HEK293T (cell line): Measurements from ENCODE around the gene SNRNP27.

Source experiments
- CTCF ChIA-PET: fragments of 350-600 bp; formaldehyde crosslinking; extraction: SDS; loops from one replicate; lab custom pipeline; 2021; ENCODE audit warnings: antibody characterized with exemption, inconsistent platforms; lab: Yijun Ruan, JAX
- POLR2A ChIA-PET: fragments of 350-600 bp; formaldehyde crosslinking; extraction: SDS; loops from one replicate; lab custom pipeline; 2020; ENCODE audit warnings: antibody characterized with exemption, inconsistent platforms; lab: Yijun Ruan, JAX
- DNase-seq: peaks from one replicate; pipeline ENCODE4 v3.0.0; 2012; ENCODE audit warnings: mixed read lengths; ENCODE audit errors: extremely low spot score
- ARNT ChIP-seq: fragments of 450-650 bp; IDR thresholded peaks from 2 replicates; pipeline ENCODE4 v1.6.1; 2017; ENCODE audit warnings: mild to moderate bottlenecking
- BHLHE40 ChIP-seq: fragments of 450-650 bp; IDR thresholded peaks from 2 replicates; pipeline ENCODE4 v1.6.1; 2016; ENCODE audit warnings: mild to moderate bottlenecking, moderate library complexity, borderline replicate concordance
- CTBP1 ChIP-seq: fragments of 450-650 bp; IDR thresholded peaks from 2 replicates; pipeline ENCODE4 v1.6.1; 2016; ENCODE audit warnings: borderline replicate concordance
- ELF4 ChIP-seq: fragments of 450-650 bp; IDR thresholded peaks from 2 replicates; pipeline ENCODE4 v1.6.1; 2017; ENCODE audit warnings: antibody characterized with exemption
- FOXA1 ChIP-seq: fragments of 450-650 bp; IDR thresholded peaks from 2 replicates; pipeline ENCODE4 v1.6.1; 2016; ENCODE audit warnings: mild to moderate bottlenecking
- FOXK2 ChIP-seq: fragments of 450-650 bp; IDR thresholded peaks from 2 replicates; pipeline ENCODE4 v1.6.1; 2016; ENCODE audit warnings: mild to moderate bottlenecking
- FOXM1 ChIP-seq: fragments of 450-650 bp; IDR thresholded peaks from 2 replicates; pipeline ENCODE4 v1.6.1; 2017; ENCODE audit warnings: mild to moderate bottlenecking, borderline replicate concordance
- HDGF ChIP-seq: fragments of 450-650 bp; IDR thresholded peaks from 2 replicates; pipeline ENCODE4 v1.6.1; 2017; ENCODE audit warnings: antibody characterized with exemption, borderline replicate concordance
- L3MBTL2 ChIP-seq: fragments of 450-650 bp; conservative IDR thresholded peaks from 2 replicates; pipeline ENCODE4 v1.6.1; 2016; ENCODE audit warnings: mild to moderate bottlenecking
- LEF1 ChIP-seq: fragments of 450-650 bp; IDR thresholded peaks from 2 replicates; pipeline ENCODE4 v1.6.1; 2017; ENCODE audit warnings: mild to moderate bottlenecking, borderline replicate concordance
- NFRKB ChIP-seq: fragments of 450-650 bp; IDR thresholded peaks from 2 replicates; pipeline ENCODE4 v1.6.1; 2016; ENCODE audit warnings: mild to moderate bottlenecking, moderate library complexity
- SP1 ChIP-seq: fragments of 450-650 bp; IDR thresholded peaks from 2 replicates; pipeline ENCODE4 v1.6.1; 2017
- SUZ12 ChIP-seq: fragments of 450-650 bp; IDR thresholded peaks from 2 replicates; pipeline ENCODE4 v1.6.1; 2016; ENCODE audit warnings: mild to moderate bottlenecking
- ZNF384 ChIP-seq: fragments of 450-650 bp; IDR thresholded peaks from 2 replicates; pipeline ENCODE4 v1.6.1; 2016
- TF ChIP-seq, protein P1 (sequence below): fragments of 450-650 bp; IDR thresholded peaks from 2 replicates; pipeline ENCODE4 v1.6.1; 2016

Gene SNRNP27

DNA sequence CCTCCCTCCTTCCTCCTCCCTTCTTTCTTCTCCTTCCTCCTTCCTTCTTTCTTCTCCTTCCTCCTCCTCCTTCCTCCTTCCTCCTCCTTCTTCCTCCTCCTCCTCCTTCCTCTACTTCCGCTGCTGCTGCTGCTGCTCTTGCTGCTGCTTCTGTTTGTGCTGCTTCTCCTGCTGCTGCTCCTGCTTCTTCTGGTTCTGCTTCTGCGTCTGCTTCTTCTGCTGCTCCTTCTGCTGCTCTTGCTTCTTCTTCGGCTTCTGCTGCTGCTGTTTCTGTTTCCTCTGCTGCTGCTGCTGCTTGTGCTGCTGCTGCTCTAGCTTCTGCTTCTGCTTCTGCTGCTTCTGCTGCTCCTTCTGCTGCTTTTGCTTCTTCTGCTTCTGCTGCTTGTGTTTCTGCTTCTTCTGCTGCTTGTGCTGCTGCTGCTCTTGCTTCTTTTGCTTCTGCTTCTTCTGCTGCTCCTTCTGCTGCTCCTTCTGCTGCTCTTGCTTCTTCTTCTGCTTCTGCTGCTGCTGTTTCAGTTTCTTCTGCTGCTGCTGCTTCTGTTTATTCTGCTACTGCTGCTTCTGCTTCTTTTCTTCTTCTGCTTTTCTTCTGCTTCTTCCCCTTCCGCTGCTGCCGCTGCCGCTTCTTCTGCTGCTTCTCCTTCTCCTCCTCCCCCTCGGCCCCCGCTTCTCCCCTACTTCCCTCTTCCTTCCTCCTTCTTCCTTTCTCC lies 8.6 kb downstream of the SNRNP27 start:
- ChIA-PET POLR2A (interaction anchor here (1.4 kb wide), 2 partner anchors 12 to 391 kb away, joined by 3 to 4 read pairs; partner anchors contain the start of genes MXD1 and SNRPG), CTCF (no interaction called here)
- TF ChIP-seq ZNF384 = no peak
- TF ChIP-seq CTBP1 = no peak
- TF ChIP-seq FOXK2 = no peak
- no peak for TF ChIP-seq LEF1
- TF ChIP-seq HDGF = no peak
- no peak for TF ChIP-seq ELF4
- no peak for TF ChIP-seq SP1
- TF ChIP-seq, protein P1, sequence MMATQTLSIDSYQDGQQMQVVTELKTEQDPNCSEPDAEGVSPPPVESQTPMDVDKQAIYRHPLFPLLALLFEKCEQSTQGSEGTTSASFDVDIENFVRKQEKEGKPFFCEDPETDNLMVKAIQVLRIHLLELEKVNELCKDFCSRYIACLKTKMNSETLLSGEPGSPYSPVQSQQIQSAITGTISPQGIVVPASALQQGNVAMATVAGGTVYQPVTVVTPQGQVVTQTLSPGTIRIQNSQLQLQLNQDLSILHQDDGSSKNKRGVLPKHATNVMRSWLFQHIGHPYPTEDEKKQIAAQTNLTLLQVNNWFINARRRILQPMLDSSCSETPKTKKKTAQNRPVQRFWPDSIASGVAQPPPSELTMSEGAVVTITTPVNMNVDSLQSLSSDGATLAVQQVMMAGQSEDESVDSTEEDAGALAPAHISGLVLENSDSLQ = no peak
- no peak for TF ChIP-seq FOXM1
- no peak for DNase-seq

DNA sequence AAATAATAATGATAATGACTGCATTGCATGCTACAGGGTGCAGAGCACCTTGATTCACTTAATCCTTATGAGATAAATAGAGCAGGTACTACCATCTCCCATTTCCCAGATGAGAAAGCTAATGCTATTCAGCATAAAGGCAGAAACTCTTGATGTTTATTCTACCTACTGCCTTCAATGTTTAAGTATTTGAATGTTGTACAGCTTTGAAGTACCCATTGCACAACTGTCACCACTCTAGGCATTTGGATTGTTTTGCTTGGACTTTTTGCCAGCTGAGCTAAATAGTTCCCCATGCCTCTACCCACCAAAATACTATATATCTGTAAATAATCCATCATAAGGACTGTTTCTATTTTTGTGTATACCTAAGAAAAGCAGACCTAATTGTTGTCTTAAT lies 13.5 kb downstream of the SNRNP27 start:
- POLR2A ChIA-PET = interaction anchor here (1.5 kb wide), 1 partner anchor 386 kb away, joined by 5 read pairs; the partner anchor contains the start of gene SNRPG
- TF ChIP-seq CTBP1 = no peak
- no peak for TF ChIP-seq FOXM1
- no peak for TF ChIP-seq SUZ12
- no peak for TF ChIP-seq ARNT
- no peak for TF ChIP-seq BHLHE40
- no peak for TF ChIP-seq LEF1
- no peak for TF ChIP-seq ZNF384
- no peak for TF ChIP-seq FOXA1
- no peak for DNase-seq
- CTCF ChIA-PET = no interaction called here

DNA sequence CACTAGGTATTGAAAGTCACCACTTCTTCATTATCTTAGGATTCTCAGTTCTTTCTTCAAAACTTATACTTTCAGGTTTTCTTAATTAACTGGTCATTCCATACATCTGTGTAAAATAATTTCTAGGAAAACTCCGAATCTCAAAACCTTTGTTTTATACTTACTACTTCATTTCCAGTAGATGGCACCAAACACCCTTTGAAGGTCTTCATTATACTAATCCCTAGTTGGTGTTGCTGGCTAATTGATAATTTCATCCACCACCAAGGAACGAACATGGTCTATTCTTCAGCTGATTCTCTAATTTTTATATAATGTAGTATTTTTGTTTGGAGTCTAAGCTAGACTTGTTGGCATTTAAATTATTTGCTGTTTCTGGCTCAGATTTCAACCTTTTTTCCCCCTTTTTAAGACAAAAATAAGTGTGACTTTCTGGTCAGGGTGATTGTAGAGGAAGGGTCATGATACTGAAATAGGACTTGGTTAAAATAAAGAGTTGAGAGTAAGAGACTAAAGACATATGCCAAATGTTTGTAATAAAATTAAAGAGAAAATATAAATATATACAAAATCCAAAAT lies 18.3 kb downstream of the SNRNP27 start:
- CTCF ChIA-PET = interaction anchor here (0.6 to 1.8 kb wide), 5 partner anchors 75 to 353 kb away, joined by 3 to 5 read pairs (median 4); no protein-coding TSS in a partner anchor
- POLR2A ChIA-PET = interaction anchor here (1.0 to 4.7 kb wide), 3 partner anchors 175 to 381 kb away, joined by 3 to 62 read pairs (median 18); partner anchors contain the start of genes PCBP1 and SNRPG
- TF ChIP-seq BHLHE40 = no peak
- TF ChIP-seq ELF4 = no peak
- TF ChIP-seq FOXK2 = no peak
- no peak for TF ChIP-seq CTBP1
- no peak for TF ChIP-seq NFRKB
- TF ChIP-seq HDGF = no peak
- TF ChIP-seq LEF1 = no peak
- peak; percentile 14 for DNase-seq

DNA sequence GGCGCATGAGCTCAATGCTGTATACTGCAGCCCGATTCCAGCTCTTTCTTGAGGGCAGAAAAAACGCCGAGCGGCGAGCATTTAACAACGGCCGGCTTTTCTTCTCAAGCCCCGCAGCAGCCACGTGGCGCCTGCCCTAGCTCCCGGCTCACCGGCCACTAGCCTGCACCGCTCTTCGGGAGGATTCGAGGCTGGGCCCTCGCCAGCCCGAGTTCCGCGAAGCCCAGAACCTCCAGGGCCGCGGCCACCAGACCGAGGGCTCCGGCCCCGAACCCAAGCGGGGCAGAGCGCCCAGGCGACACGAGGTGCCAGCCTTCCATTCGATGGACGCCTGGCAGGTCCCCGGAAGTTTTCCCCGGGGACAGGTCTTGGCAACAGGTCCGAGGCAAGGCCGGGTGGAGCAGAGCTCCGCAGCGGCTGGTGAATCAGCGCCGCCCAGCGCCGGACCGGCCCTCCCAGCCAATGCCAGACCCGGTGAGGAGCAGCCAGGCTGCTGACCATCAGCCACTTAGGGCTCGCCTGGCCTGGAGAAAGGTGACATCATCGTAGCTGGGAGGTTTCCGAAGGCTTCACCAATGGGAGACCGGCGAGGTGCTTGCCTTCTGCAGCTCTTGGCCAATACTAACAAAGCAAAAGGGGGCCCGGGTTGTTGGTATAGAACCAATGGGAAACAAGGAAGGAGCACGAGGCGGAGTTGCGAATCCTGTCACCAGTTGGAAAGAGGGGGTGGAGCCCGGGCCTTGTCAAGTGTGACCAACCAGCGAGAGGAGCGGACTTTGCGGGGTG lies 20.6 kb downstream of the SNRNP27 start:
- TF ChIP-seq HDGF = peak; percentile 91
- TF ChIP-seq, protein P1 = peak; percentile 67
- no peak for TF ChIP-seq BHLHE40
- TF ChIP-seq L3MBTL2 = peak; percentile 98
- TF ChIP-seq SP1 = no peak
- peak; percentile 52 for TF ChIP-seq ELF4
- ChIA-PET CTCF (interaction anchor here (0.5 to 2.1 kb wide), 8 partner anchors 25 to 388 kb away, joined by 3 to 10 read pairs (median 3); partner anchors contain the start of gene FAM136A), POLR2A (interaction anchor here (0.6 to 4.7 kb wide), 45 partner anchors 9 to 387 kb away, joined by 3 to 62 read pairs (median 4); partner anchors contain the start of genes C2orf42, FAM136A, GMCL1 and PCBP1)
- peak; percentile 95 for DNase-seq

DNA sequence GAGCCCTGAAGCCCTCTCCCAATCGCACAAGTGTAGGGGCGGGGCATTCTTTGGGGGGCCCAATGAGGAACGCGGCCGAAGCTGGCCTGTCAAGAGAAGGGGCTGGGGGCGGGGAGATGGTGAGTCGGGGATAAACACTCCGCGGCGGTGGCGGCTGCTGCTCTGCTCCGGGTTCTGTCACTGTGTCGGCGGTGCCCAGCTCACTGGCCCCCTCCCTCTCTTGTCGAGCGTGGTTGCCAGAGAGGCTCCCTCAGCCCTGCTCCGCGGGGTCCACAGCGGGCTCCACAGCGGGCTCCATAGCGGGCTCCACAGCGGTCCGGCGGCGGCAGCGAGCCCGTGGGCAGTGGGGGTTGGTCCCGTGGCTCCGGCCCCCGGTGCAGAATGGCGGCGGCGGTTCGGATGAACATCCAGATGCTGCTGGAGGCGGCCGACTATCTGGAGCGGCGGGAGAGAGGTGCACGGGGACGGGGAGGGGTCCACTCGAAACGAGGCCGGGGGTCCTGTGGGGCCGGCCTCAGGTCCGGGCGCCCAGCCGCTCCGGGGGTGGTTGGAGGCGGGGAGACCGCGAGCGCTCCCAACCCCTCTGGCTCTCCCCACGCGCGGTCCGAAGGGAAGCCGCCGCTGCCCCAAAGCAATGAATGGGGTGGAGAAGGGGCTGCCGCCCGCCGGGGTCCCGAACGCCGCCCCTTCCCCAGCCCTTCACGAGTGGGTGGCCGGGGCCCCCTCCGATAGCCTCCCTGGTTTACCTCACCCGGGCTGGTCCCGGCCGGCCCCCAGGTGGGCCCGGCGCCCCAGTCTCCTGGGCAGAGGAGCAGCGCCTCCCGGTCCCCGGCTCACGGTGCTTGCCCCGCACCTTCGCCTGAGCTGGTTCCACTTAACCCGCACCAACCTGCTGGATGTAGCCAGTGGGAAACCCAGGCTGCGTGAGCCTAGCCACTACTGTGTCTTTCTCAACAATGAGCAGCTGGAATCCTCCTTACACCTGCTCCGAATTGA lies 21.5 kb downstream of the SNRNP27 start, which contains the start of gene MXD1:
Gene MXD1, plus strand, starts transcription at position 160 of the 996 bp plus-strand sequence. Its CDS starts 222 bp downstream, at position 382.
- TF ChIP-seq NFRKB = no peak
- no peak for TF ChIP-seq SUZ12
- POLR2A ChIA-PET = interaction anchor here (0.6 to 4.7 kb wide), 38 partner anchors 8 to 386 kb away, joined by 3 to 62 read pairs (median 4); partner anchors contain the start of genes C2orf42, FAM136A, GMCL1 and PCBP1
- CTCF ChIA-PET = interaction anchor here (0.5 to 2.1 kb wide), 8 partner anchors 154 to 239 kb away, joined by 3 to 10 read pairs (median 4); no protein-coding TSS in a partner anchor
- DNase-seq = peak; percentile 28
